Gastrocnemius medialis (tissue), 4 donors: Measurements from ENCODE around the gene HOXA3.

Source experiments
- CTCF ChIP-seq, 5 experiments: fragments of 450-650 bp in 3 of 5; fragments of 200-600 bp in 2 of 5; sonication (generic) in 2 of 5; IDR thresholded peaks in 4 of 5; conservative IDR thresholded peaks in 1 of 5; 1 replicate in 4 of 5; 2 replicates in 1 of 5; pipeline ENCODE4 v1.5.1; 2016 to 2019; ENCODE audit warnings: antibody characterized with exemption in 5 of 5, mild to moderate bottlenecking in 3 of 5, moderate library complexity in 3 of 5
- POLR2A ChIP-seq, 2 donors: fragments of 450-650 bp; IDR thresholded peaks; one replicate each; pipeline ENCODE4 v1.6.1; 2017; ENCODE audit warnings: antibody characterized with exemption in 2 of 2, mild to moderate bottlenecking in 2 of 2, moderate library complexity in 2 of 2

GRCh38 chr7:27115221-27116026, 37.0 kb downstream of the HOXA3 start:
- no peak for TF ChIP-seq CTCF (IDR thresholded peaks at IDR 0.05 in 4 of 5, conservative IDR thresholded peaks at IDR 0.05 in 1 of 5)
- TF ChIP-seq POLR2A (IDR thresholded peaks at IDR 0.05), result no peak
